HG02759 (cell line): ENCODE results near the gene NCLN.
A peak's percentile ranks its signal among the peaks of the same experiment; 100 is the strongest.
"Not testable (repeated sequence)": the region's sequence is repeated elsewhere in the genome, so short reads cannot be mapped to it uniquely, and the experiment has no call there.

Source experiments
- ATAC-seq: cut with Tn5 transposase; IDR thresholded peaks from one replicate; pipeline ENCODE4 v1.9.1; 2021; ENCODE audit warnings: mild to moderate bottlenecking, moderate library complexity; ENCODE audit not compliant: unreplicated experiment

NCLN gene

GRCh38 chr19:3154447-3154846, 31.3 kb upstream of the NCLN start:
- ATAC-seq, result not testable (repeated sequence)

GRCh38 chr19:3154957-3155736, 30.6 kb upstream of the NCLN start:
- ATAC-seq, result peak; percentile 73

GRCh38 chr19:3157096-3157845, 28.5 kb upstream of the NCLN start:
- ATAC-seq, result no peak

DNA sequence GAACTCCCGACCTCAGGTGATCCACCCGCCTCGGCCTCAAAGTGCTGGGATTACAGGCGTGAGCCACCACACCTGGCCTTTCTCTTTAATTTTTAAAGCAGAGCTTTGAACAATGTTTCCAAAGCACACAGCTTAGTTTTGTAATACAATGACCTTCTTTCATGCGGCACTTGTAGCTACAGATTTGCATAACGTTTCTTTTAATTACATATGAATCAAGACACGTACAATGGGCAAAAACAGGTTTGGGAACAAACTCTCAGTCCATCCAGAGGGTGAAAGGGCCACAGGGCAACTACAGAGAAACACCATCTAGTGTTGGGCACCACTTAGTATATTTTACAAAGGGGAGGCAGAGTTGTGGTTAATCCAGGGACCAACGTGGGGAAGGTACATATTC, 26.2 kb upstream of the NCLN start:
- ATAC-seq, result no peak

DNA sequence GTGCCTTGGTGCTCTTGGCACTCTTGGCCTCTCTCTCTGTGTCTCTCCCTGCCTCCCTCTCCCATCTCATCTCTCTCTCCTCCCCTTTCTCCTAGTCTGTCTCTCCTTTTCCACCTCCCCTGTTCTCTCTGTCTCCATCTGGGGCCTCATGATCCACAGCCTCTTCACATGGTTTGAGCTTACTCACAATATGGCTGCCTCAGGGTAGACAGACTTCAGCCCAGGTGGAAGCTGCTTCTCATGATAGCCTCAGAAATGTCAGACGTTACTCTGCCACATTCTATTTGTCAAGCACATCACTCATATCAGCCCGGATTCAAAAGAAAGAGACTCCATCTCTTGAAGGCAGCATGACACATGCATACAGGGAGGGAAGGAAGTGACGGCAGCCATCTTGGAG, 25.5 kb upstream of the NCLN start:
- no peak for ATAC-seq

DNA sequence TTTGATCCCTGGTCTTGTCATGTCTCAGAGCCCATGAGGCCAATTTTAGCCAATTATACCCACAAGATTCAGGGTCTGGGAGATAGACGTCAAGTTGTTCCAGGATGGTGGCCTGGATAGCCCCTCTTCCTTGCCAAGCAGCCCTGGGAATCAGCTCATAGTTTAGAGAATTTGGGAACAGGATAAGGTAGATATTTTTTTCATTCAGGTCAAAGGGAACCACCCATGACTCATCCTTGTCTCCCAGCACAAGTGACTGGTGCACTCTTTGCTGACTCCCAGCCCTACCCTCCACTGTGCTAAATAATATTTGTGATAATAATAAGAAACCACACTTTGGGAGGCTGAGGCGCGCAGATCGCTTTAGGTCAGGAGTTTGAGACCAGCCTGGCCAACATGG, 24.3 kb upstream of the NCLN start:
- no peak for ATAC-seq

DNA sequence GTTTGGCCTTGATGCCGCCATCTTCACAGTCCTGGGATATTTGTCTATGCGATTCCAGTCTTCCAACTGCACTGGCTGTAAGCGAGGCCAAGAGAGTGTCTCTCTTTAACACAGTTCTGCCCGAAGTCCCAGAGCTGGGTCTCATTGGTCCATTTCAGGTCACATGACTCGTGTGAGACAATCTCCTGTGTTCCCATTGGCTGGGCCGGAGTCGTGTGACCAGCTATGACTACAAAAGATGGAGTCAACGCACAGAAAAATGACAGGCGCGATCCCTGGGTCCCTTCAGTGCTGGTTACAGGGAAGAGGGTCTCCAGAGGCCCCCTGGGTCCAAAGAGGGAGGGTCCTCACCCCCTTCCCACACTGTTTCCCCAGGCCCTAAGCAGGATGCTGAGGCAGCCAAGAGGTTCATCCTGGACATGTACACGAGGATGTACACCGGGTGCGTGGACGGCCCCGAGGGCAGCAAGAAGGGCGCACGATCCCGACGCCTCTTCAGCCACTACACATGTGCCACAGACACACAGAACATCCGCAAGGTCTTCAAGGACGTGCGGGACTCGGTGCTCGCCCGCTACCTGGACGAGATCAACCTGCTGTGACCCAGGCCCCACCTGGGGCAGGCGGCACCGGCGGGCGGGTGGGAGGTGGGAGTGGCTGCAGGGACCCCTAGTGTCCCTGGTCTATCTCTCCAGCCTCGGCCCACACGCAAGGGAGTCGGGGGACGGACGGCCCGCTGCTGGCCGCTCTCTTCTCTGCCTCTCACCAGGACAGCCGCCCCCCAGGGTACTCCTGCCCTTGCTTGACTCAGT, 23.1 kb upstream of the NCLN start:
- ATAC-seq, result no peak

DNA sequence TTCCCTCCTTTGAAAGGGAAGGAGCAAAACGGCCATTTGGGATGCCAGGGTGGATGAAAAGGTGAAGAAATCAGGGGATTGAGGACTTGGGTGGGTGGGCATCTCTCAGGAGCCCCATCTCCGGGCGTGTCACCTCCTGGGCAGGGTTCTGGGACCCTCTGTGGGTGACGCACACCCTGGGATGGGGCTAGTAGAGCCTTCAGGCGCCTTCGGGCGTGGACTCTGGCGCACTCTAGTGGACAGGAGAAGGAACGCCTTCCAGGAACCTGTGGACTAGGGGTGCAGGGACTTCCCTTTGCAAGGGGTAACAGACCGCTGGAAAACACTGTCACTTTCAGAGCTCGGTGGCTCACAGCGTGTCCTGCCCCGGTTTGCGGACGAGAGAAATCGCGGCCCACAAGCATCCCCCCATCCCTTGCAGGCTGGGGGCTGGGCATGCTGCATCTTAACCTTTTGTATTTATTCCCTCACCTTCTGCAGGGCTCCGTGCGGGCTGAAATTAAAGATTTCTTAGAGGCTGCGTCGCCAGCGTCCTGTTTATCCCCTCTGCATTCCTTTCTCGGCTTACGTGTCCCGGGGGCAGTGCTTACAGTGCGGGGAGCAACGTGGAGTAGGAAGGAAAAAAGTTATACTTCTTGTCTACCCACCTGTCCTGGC, 22.4 kb upstream of the NCLN start:
- no peak for ATAC-seq

DNA sequence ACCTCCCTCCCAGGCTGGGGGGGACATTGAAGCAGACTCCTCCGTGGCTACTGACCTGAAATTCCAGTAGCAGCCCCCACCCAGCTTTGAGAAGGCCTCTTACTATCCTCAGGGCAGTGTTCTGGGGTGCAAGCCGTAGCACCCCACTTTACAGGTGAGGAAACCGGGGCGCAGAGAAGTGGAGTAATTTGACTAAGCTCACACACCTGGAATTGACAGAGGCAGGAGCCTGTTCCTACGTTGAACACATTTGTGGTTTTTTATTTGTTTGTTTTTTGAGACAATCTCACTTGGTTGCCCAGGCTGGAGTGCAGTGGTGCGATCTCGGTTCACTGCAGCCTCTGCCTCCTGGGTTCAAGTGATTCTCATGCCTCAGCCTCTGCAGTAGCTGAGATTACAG, 21.8 kb upstream of the NCLN start:
- no peak for ATAC-seq

DNA sequence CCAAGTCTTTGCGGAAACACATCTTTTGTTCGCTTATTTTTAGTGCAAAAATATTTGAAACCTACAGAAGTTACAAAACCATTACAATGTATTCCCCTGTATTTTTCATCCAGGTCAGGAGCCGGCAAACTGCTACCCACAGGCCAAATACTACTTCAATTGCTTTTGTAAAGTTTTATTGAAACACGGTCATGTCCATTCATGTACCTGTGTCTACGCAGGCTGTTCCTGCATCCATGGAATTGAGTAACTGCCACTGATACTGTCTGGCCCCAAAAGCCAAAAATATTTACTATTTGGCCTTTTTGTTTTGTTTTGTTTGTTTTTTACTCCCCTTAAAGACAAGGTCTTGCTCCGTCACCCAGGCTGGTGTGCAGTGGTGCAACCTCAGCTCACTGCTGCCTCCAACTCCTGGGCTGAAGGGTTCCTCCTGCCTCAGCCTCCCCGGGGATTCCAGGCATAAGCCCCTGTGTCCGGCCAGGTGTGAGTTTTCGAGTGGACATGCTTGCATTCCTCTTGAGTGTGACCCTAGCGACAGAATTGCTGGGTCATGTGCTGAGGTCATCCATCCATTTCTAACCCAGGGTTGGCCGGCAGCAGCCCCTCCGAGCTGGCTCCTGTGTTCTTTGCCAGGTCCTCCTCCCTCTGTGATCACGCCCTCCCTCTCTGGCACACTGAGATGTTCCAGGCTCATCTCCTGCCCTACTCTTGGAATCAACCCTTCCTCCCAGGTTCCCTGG, 18.0 kb upstream of the NCLN start:
- no peak for ATAC-seq

- ATAC-seq, result no peak
Measured at GRCh38 chr19:3171894-3172672, 13.6 kb upstream of the NCLN start.

DNA sequence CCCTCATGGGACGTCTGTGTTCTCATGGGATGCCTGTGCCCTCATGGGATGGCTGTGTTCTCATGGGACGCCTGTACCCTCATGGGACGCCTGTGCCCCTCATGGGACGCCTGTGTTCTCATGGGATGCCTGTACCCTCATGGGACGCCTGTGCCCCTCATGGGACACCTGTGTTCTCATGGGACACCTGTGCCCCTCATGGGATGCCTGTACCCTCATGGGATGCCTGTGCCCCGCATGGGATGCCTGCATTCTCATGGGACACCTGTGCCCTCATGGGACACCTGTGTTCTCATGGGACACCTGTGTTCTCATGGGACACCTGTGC, 13.1 kb upstream of the NCLN start:
- not testable (repeated sequence) for ATAC-seq

DNA sequence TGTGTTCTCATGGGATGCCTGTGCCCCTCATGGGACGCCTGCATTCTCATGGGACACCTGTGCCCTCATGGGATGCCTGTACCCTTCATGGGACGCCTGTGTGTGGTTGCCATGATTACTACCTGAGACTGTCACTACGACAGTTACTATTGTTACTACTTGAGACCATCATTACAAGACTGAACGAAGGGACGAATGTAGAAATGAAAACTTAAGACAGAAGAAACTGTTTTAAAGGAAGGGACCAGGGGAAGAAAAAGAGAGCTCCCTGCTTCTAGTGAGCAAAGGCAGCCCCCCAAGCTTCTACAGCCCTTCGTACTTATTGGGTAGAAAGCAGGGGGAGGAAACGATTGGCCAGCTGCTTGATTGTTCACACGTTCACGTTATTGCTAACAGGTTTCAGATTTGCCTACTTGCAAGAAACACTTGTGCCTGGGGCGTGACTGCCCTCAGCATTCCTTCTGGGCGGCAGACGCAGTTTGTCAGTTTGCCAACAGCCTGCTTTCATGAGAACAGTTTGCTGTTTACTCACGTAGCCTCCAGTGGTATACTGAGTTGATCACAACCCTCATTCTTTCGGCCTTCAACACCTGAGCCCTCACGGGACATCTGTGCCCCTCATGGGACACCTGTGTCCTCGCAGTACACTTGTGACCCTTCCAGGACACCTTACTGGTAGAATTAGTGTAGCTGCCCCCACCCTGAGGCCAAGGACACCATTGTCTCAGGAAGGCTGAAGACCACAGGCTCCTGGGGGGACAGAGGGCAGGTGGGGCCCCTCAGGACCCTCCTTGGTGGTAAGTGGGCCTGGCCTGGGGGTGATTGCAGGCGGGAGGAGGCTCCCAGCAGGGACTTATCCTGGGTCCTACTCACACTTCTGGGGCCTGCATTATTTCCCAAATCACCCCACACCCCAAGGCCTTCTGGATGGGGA, 9.7 kb upstream of the NCLN start:
- ATAC-seq, result peak; percentile 24

GRCh38 chr19:3176715-3177501, 8.8 kb upstream of the NCLN start:
- no peak for ATAC-seq

- peak; percentile 45 for ATAC-seq
Measured at GRCh38 chr19:3178377-3178972, 7.3 kb upstream of the NCLN start, which contains the start of gene S1PR4. S1PR4 (plus strand) TSS chr19:3178769; CDS start chr19:3178793, 24 bp downstream.

DNA sequence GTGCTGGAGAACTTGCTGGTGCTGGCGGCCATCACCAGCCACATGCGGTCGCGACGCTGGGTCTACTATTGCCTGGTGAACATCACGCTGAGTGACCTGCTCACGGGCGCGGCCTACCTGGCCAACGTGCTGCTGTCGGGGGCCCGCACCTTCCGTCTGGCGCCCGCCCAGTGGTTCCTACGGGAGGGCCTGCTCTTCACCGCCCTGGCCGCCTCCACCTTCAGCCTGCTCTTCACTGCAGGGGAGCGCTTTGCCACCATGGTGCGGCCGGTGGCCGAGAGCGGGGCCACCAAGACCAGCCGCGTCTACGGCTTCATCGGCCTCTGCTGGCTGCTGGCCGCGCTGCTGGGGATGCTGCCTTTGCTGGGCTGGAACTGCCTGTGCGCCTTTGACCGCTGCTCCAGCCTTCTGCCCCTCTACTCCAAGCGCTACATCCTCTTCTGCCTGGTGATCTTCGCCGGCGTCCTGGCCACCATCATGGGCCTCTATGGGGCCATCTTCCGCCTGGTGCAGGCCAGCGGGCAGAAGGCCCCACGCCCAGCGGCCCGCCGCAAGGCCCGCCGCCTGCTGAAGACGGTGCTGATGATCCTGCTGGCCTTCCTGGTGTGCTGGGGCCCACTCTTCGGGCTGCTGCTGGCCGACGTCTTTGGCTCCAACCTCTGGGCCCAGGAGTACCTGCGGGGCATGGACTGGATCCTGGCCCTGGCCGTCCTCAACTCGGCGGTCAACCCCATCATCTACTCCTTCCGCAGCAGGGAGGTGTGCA, 6.6 kb upstream of the NCLN start:
- peak; percentile 13 for ATAC-seq
